T-helper 17 cell (primary cell): ENCODE measurements around the gene SNAP47. TPM values are rescaled to one million over a fixed set of nuclear protein-coding genes. Genes with fewer than 3 reads are reported as not detected.
A peak's percentile ranks its signal among the peaks of the same experiment; 100 is the strongest.

ENCODE experiments used
- ATAC-seq: fragments of 150-1000 bp; cut with Tn5 transposase; 2 replicates; pipeline ENCODE4 v1.10.0; 2021; ENCODE audit warnings: mild to moderate bottlenecking, moderate library complexity
- DNase-seq, 3 donors: peaks; one replicate each; pipeline versions ENCODE4 v3.0.0 to v3.0.0-alpha.2; 2020 to 2021
- H3K9me3 ChIP-seq: one replicate; pipeline ENCODE4 v1.7.0; 2013; ENCODE audit warnings: low read length, mild to moderate bottlenecking; ENCODE audit not compliant: control insufficient read depth, poor library complexity, severe bottlenecking
- H3K27ac Mint-ChIP-seq: one replicate; pipeline ENCODE4 v1.8.0; 2022; ENCODE audit warnings: mild to moderate bottlenecking, moderate library complexity, mixed read lengths
- H3K27me3 Mint-ChIP-seq: one replicate; pipeline ENCODE4 v1.8.0; 2022; ENCODE audit warnings: mixed read lengths
- H3K36me3 Mint-ChIP-seq: one replicate; pipeline ENCODE4 v1.8.0; 2022; ENCODE audit warnings: low read depth, mixed read lengths
- H3K4me1 Mint-ChIP-seq: one replicate; pipeline ENCODE4 v1.8.0; 2022; ENCODE audit warnings: mild to moderate bottlenecking, mixed read lengths
- H3K4me3 Mint-ChIP-seq: one replicate; pipeline ENCODE4 v1.8.0; 2022; ENCODE audit warnings: mild to moderate bottlenecking, moderate library complexity, mixed read lengths
- total RNA-seq, 4 donors: library from RNA in 2 of 4; stranded (reverse) in 2 of 4; gene quantifications; one replicate each; pipeline ENCODE4 v1.2.3 and lab custom pipeline; 2022 to 2026

Gene SNAP47
- total RNA-seq, 2 donors from 2014 or later: 20.4 to 23.6 TPM

DNA sequence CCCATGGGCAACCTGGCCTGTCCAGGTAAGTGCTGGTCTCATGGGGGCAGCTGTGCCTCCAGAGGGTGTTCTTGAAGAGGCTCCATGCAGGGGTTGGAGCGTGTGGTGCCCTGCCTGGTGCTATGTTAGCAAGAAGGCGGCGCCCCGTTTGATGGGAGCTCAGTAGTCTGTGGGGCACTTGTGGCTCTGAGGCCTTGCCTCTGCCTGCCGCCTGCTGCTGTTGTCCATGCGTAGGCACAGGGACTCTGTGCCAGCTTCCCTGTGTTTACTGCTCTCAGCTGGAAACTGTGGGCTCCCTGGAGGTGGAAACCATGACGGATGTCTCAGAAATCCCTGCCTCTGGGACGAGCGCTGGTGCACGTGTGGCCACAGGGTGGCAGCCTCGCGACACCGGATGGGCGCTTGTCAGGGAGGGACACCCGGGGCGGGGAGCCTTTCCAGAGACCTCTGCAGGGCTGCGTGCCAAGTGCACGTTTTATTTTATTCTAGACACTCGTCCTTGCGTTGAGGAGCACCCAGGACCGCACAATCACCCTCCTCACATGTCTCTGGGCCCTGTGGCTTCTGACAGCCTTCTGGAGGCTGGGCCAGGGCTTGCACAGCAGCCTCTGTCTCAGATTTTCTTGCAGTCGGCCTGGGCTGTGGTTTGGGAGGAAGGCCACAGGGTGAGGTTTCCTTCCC is 27.1 kb downstream of the SNAP47 start:
- H3K9me3 ChIP-seq: no peaks in the 10 kb centered on the region
- ATAC-seq (peak; percentile 71), DNase-seq (peak; percentile 74 to 84 (median 74))
- peak overlapping the region; percentile 79 for H3K27ac Mint-ChIP-seq
- peaks cover 57% of the 10 kb centered on the region for H3K4me1 Mint-ChIP-seq
- no peaks in the 10 kb centered on the region for H3K27me3 Mint-ChIP-seq
- H3K36me3 Mint-ChIP-seq: no peaks in the 10 kb centered on the region
- H3K4me3 Mint-ChIP-seq: peak overlapping the region; percentile 80

DNA sequence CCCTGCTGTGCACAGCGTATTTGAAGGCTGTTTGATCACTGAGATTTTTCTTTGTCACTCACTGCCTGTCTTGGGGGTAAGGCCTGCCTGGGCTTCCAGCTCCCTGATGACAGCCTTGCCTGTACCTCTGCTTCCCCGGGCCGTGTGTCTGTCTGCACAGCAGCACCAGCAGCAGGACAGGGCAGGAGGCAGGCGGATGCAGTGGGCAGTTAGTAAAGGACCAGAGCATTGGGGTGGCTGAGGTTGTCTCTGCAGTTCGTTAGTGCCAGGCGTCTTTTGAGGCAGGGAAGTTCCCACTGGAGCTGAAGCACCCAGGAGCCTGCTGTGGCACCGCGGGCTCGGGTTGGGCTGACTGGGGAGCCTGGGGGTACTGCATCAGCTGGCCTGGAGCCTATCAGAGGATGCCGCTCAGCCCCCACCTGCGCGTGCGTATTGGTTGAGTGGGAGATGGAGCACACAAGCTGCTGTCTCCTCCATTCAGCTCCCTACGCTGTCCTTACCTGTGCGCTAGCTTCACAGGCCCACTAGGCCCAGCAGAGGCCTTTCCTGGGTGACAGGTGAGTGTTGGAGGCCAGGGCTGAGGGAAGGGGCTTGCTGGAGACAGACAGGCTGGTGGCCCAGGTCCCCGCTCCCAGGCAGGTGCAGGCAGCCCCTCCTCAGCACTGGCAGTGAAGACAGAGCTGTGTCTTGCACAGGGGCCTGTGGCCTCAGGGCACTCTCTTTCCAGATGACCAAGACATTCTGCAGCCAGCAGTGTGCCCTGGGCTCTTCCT is 28.2 kb downstream of the SNAP47 start:
- DNase-seq: no peak
- Mint-ChIP-seq H3K4me1 (peaks cover 55% of the 10 kb centered on the region), H3K36me3 (peaks cover under 1% of the 10 kb centered on the region), H3K27ac (peak overlapping the region; percentile 86), H3K4me3 (peak overlapping the region; percentile 80), H3K27me3 (no peaks in the 10 kb centered on the region)
- H3K9me3 ChIP-seq: no peaks in the 10 kb centered on the region
- ATAC-seq: no peak

DNA sequence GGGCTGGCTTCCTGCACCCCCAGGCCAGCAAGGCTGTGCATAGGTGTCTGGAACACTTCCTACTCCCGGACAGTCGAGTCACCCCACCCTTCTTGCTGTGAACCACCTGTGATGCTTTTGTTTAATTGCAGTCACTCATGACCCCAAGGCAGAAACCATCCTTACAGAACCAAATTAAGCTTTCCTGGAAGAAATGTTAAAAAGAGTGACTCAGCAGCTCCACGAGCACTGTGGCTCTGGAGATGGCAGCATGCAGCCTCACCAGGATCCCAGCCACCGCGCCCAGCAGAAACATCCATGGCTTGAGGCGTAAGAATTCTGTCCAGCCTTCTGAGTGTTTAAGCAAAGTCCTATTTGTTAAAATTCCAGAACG is 28.8 kb downstream of the SNAP47 start:
- Mint-ChIP-seq H3K27ac (peak overlapping the region; percentile 86), H3K36me3 (peaks cover 4% of the 10 kb centered on the region), H3K27me3 (no peaks in the 10 kb centered on the region), H3K4me3 (peak overlapping the region; percentile 80), H3K4me1 (peaks cover 55% of the 10 kb centered on the region)
- no peaks in the 10 kb centered on the region for H3K9me3 ChIP-seq
- no peak for DNase-seq
- no peak for ATAC-seq

DNA sequence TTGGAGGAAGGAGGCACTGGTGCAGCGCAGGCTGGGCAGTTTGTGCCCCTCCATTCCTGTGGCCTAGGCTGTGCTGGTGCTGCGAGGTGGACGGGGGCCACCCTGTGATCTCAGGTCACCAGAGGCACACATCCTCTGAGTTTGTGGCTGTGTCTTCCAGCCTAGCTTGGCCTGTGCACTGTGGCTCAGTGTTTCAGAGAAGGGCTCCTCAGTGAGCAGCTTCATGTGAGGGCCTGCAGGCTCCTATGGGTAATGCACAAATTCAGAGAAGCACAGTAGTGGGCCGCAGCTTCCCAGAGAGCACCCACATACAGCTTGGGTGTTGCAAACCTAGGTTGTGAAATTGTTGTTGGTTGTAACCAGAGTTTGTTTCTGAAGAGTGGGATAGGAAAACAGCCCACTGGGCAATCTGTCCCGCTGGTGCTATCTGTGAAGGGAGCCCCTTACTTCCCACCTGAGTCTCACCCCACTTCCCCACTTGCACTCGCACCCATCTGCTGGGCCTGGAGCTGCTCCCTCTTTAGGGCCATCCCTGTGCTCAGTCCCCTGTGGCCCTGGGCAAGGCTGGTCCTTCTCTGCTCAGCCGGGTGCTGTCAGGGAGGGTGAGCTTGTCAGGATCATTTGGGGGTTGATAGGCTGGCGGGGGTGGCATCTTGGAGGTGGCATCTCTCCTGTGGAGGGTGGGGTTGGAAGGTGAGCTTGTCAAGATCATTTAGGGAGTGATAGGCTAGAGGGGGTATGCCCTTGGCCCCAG is 30.2 kb downstream of the SNAP47 start:
- Mint-ChIP-seq H3K36me3 (peaks cover 4% of the 10 kb centered on the region), H3K4me1 (peaks cover 56% of the 10 kb centered on the region), H3K4me3 (peak overlapping the region; percentile 85), H3K27me3 (no peaks in the 10 kb centered on the region), H3K27ac (peak overlapping the region; percentile 72)
- no peaks in the 10 kb centered on the region for H3K9me3 ChIP-seq
- no peak for ATAC-seq
- no peak for DNase-seq

DNA sequence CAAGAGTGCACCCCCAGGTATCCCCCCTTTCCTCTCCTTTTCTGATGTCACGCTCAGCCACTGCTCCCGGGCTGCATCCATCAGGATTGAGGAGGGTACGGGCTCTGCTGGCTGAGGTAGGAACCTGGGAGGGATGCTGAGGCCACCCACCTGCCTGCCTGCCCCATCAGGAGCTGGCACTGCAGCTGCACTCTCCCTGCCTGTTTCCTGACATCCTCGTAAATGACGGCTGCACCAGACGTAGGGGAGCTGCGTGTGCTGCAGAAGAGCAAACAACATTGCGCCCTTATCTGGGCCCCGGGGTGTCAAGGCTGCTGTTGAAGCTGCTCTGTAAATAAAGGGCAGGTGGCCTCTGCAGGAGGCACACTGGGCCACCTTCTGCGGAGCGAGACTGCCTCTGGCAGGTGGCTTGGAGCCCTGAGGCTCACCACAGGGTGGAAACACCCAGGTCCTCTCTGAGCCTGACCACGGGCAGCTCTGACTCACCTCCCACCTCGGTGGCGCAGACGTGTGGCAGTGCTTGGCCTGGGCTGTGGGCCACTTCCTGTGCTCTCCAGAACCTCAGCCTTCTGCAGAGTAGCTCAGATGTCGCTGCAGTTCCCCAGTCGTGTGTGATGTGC is 30.9 kb downstream of the SNAP47 start:
- Mint-ChIP-seq H3K4me1 (peaks cover 52% of the 10 kb centered on the region), H3K27me3 (no peaks in the 10 kb centered on the region), H3K27ac (peak overlapping the region; percentile 72), H3K4me3 (peak overlapping the region; percentile 85), H3K36me3 (peaks cover 6% of the 10 kb centered on the region)
- DNase-seq (peak; percentile 50 to 63 (median 51)), ATAC-seq (peak; percentile 82)
- H3K9me3 ChIP-seq: no peaks in the 10 kb centered on the region

DNA sequence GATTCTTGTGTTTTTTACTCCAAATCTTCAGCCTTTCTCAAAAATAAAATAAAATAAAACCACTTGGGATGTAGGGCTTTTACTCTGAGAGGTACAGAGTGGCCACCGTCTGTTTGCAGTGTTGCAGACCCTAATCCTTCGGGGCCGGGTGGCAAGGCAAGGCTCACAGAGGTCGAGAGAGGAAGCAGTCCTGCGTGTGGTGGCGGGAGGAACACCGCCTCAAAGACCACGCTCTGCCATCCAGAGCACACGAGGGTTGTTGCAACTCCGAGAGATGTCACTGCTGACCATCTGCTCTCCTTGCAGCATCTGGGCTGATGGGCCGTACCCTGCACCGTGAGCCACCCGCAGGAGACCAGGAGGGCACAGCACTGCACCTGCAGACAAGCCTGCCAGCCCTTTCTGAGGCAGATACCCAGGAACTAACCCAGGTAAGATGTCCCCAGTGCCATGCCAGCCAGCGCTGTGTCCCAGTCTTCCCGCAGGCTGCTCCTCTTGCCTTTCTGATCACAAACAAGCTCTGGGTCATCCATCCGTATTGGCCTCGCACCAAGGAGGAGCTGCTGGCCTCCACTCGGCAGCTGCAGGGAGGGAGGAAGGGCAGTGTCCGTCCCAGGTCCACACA is 31.5 kb downstream of the SNAP47 start:
- peak overlapping the region; percentile 72 for H3K27ac Mint-ChIP-seq
- no peaks in the 10 kb centered on the region for H3K9me3 ChIP-seq
- H3K4me1 Mint-ChIP-seq: peaks cover 47% of the 10 kb centered on the region
- no peaks in the 10 kb centered on the region for H3K27me3 Mint-ChIP-seq
- peak; percentile 0 for ATAC-seq
- H3K4me3 Mint-ChIP-seq: peak overlapping the region; percentile 85
- DNase-seq: no peak
- peaks cover 6% of the 10 kb centered on the region for H3K36me3 Mint-ChIP-seq

DNA sequence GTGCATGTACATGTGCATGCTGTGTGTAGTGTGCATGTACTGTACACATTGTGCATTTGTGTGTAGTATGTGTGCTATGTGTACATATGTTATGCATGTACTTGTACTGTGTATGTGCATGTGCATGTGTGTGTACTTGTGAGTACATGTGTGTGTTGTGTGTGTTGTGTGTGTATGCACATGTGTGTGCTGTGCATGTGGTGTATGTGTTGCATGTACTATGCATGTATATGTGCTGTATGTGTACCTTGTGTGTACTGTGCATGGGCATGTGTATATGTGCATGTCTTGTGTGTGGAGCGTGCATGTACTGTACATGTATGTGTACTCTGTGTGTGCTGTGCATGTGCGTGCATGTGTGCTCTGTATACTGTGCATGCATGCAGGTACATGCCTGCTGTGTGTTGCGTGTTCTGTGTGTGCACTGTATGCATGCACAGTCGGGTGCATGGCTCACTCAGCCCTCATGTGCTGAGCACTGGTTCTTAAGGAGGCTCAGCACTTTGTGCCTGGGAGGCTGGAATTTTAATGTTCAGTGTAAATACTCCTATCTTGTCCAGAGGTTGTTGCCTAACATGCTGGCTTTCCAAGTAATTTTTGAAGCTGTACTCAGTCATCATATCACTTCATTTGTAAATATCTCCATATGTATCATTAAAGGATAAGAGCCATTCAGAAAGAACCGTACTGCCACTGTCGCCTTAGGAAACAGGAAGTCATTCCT is 32.3 kb downstream of the SNAP47 start:
- Mint-ChIP-seq H3K27me3 (no peaks in the 10 kb centered on the region), H3K4me3 (peak overlapping the region; percentile 81), H3K4me1 (peaks cover 41% of the 10 kb centered on the region), H3K27ac (no peak overlapping the region), H3K36me3 (peaks cover 6% of the 10 kb centered on the region)
- no peak for ATAC-seq
- no peaks in the 10 kb centered on the region for H3K9me3 ChIP-seq
- no peak for DNase-seq

DNA sequence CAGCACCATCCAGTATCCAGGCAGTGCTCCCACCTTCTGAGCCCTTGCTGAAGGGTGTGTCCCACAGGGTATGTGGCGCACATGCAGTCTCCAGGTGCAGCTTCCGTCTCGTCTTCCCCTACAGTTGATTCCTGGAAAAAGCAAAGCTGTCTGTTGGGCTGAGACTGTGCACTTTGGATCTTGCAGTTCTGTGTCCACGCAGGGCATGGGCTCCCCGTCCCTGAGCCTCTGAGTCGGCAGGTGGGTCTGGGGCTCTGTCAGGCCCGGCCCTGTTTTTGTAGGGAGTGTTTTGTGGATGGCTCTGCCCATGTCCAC is 32.8 kb downstream of the SNAP47 start:
- Mint-ChIP-seq H3K4me3 (no peak overlapping the region), H3K27me3 (no peaks in the 10 kb centered on the region), H3K4me1 (peaks cover 39% of the 10 kb centered on the region), H3K36me3 (peaks cover 6% of the 10 kb centered on the region), H3K27ac (no peak overlapping the region)
- no peaks in the 10 kb centered on the region for H3K9me3 ChIP-seq
- no peak for ATAC-seq
- DNase-seq: no peak

DNA sequence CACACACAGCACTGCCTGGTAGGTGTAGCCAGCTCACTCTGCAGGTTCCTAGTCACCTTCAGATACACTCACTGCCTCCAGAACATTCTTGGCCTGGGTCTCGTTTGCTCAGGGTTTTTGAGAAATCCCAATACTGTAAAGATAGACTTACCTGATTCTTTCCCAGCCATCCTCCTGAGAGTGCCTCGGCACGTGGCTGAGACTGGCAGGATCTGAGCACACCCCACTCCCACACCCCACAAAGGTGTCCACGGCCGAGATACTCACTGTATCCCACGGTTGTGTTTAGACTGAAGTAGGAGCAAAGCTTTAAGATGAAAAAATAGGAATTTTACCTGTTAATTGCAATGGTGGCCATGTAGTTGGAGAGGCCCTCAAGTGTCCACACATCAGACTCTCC is 33.4 kb downstream of the SNAP47 start:
- H3K27ac Mint-ChIP-seq: peak overlapping the region; percentile 14
- H3K4me3 Mint-ChIP-seq: peak overlapping the region; percentile 25
- H3K27me3 Mint-ChIP-seq: no peaks in the 10 kb centered on the region
- DNase-seq: no peak
- peaks cover 6% of the 10 kb centered on the region for H3K36me3 Mint-ChIP-seq
- H3K9me3 ChIP-seq: no peaks in the 10 kb centered on the region
- peaks cover 39% of the 10 kb centered on the region for H3K4me1 Mint-ChIP-seq
- no peak for ATAC-seq

DNA sequence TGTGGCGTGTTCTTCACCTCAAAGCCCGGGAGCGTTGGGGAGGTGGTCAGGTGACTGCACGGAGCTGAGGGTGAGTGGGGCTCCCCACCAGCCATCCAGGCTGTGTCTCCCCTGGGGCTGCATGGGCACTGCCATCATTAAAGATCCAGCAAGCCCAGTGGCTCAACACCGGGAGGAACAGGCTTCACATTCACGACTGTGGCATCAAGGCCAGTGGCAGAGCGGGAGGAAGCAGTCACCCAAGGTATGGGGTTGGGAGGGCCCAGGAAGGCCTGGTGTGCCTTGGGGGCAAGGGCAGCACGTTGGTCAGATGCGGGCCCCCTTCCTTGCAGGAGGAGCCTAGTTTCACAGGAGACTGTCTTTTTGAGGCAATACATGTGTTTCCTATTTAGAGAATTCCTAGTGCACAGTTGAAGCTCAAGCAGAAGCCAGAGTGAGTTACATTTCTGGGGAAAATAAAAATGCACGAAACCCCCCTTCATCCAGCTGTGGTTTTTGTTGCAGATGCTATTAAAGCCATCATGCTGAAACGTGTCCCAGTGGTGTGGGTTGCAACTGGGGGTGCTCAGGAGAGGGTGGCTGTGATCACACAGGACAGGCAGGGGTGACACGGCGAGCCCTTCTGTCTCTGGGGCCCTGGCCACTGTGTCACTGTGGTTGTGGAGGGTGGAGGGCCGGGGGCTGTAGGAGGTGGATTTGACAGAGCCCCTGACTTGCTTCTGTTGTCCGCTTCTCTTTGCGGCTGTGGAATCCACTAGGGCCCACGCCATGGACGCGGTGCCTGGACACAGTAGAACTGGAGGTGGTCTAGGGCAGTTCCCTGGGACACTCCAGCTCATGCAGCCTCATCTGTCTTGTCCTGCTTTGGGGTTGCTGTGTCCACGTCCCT is 34.1 kb downstream of the SNAP47 start:
- Mint-ChIP-seq H3K36me3 (peaks cover 6% of the 10 kb centered on the region), H3K27me3 (no peaks in the 10 kb centered on the region), H3K27ac (peak overlapping the region; percentile 14), H3K4me3 (no peak overlapping the region), H3K4me1 (peaks cover 40% of the 10 kb centered on the region)
- ATAC-seq: no peak
- H3K9me3 ChIP-seq: no peaks in the 10 kb centered on the region
- no peak for DNase-seq

DNA sequence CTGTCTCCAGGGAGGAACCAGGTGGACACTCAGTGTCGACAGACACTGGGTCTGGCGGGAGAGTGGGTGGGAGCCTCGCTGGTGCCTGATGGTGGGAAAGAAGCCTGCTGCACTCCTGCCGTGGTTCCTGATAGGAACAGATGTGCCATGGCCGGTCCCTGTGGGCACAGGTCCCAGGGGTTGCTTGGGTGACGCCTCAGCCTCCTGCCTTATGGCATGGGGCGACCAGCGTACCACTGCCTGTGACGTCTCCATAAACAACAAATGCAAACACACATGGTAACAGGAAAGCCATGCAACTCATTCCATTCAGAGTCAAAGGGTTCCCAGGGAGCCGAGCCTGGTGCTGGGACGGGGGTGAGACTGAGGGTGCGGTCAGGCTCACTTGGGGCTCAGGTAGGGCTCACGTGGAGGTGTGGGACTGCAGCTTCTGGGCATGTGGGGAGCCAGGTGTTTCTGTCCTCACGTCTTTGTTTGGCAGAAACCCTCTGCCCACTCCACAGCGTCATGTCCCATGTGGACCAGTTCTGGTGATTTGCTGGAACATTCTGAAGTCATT is 34.8 kb downstream of the SNAP47 start:
- Mint-ChIP-seq H3K4me3 (no peak overlapping the region), H3K36me3 (peaks cover 6% of the 10 kb centered on the region), H3K27ac (peak overlapping the region; percentile 9), H3K27me3 (no peaks in the 10 kb centered on the region), H3K4me1 (peaks cover 40% of the 10 kb centered on the region)
- ATAC-seq (no peak), DNase-seq (no peak)
- H3K9me3 ChIP-seq: no peaks in the 10 kb centered on the region
